ENCODE results near the gene ELMO3. TPM values are rescaled to one million over a fixed set of nuclear protein-coding genes. Genes with fewer than 3 reads are reported as not detected.

Gene ELMO3
- total and polyA plus RNA-seq, 2 of the 13 experiments (the other 11 are each of a cell fraction or from before 2014, with no cell fraction given) = 2.6 to 4.0 TPM

DNA sequence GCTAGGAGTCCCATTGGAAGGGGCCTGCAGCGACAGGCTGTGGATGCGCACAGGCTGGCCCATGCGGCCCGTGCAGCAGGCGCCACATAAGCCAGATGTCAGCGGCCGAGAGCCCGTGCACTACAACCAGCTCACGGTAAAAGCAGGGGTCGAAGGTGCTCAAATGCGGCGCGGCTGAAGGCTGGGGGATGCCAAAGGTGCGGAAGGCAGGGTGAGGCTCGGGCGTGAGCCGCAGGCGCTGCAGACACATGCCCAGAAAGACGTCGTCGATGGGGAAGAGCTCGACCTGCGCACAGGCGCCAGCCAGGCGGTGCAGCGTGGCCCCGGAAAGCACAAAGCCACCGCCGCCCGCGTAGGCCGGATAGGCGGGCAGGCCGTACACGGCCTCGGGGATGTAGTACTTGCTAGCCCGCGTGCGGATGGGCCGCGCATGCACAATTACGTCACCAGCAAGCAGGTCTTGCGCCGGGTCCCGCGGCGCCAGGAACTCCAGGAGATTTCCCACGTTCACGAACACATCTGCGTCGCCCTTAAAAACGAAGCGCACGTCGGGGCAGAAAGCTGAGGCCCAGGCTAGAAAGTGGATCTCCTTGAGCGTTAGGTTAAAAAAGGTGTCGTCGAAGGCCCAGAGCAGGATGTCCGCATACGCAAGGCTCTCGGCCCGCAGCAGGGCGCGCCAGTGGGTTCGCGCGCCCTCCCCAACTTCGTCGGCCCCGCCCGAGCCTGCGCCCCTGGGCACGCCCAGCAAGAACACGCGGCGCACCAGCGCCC is 49.5 kb upstream of the ELMO3 start (continued):
- TF ChIP-seq, protein P1, sequence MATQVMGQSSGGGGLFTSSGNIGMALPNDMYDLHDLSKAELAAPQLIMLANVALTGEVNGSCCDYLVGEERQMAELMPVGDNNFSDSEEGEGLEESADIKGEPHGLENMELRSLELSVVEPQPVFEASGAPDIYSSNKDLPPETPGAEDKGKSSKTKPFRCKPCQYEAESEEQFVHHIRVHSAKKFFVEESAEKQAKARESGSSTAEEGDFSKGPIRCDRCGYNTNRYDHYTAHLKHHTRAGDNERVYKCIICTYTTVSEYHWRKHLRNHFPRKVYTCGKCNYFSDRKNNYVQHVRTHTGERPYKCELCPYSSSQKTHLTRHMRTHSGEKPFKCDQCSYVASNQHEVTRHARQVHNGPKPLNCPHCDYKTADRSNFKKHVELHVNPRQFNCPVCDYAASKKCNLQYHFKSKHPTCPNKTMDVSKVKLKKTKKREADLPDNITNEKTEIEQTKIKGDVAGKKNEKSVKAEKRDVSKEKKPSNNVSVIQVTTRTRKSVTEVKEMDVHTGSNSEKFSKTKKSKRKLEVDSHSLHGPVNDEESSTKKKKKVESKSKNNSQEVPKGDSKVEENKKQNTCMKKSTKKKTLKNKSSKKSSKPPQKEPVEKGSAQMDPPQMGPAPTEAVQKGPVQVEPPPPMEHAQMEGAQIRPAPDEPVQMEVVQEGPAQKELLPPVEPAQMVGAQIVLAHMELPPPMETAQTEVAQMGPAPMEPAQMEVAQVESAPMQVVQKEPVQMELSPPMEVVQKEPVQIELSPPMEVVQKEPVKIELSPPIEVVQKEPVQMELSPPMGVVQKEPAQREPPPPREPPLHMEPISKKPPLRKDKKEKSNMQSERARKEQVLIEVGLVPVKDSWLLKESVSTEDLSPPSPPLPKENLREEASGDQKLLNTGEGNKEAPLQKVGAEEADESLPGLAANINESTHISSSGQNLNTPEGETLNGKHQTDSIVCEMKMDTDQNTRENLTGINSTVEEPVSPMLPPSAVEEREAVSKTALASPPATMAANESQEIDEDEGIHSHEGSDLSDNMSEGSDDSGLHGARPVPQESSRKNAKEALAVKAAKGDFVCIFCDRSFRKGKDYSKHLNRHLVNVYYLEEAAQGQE (IDR thresholded peaks at IDR 0.05; ENCODE audit: borderline replicate concordance in 1 of 2, low read depth in 1 of 2, low read length in 2 of 2) = no peak
- TF ChIP-seq ZBTB33 (CRISPR knock-in tag; IDR thresholded peaks at IDR 0.05) = peak; percentile 76; the same call in 1 of the 2 replicates
- no peak for TF ChIP-seq NFAT5 (CRISPR knock-in tag; IDR thresholded peaks at IDR 0.05)
- 0 out of 2 replicates have a peak, but pooled peaks have one; percentile 13 for TF ChIP-seq ZKSCAN5 (CRISPR knock-in tag; IDR thresholded peaks at IDR 0.05)
- TF ChIP-seq PAF1 (CRISPR knock-in tag; IDR thresholded peaks at IDR 0.05) = peak; percentile 88; the same call in 1 of the 2 replicates
- peak in 1 of 2 experiments; percentile 45; a peak in 1 of 4 replicates for TF ChIP-seq POLR2A (IDR thresholded peaks at IDR 0.05; ENCODE audit: insufficient read depth in 1 of 2, low read depth in 2 of 2, low read length in 2 of 2)
- TF ChIP-seq HOXD1 (CRISPR knock-in tag; IDR thresholded peaks at IDR 0.05) = 0 out of 2 replicates have a peak, but pooled peaks have one; percentile 16
- peak; percentile 100 for TF ChIP-seq AGO2 (optimal IDR thresholded peaks at IDR 0.05; ENCODE audit: low read depth, low read length)
- TF ChIP-seq HMGA1 (CRISPR knock-in tag; conservative IDR thresholded peaks at IDR 0.05) = no peak
- no peak for TF ChIP-seq ZBTB46 (CRISPR knock-in tag; IDR thresholded peaks at IDR 0.05; ENCODE audit: borderline replicate concordance)
- no peak for TF ChIP-seq PREB (CRISPR knock-in tag; IDR thresholded peaks at IDR 0.05)

All from HepG2 (cell line).